GM21786 (cell line): ENCODE data around the gene NOSIP.

Experiments
- ATAC-seq: cut with Tn5 transposase; IDR thresholded peaks from one replicate; pipeline ENCODE4 v1.9.1; 2021; ENCODE audit not compliant: unreplicated experiment

NOSIP gene

DNA sequence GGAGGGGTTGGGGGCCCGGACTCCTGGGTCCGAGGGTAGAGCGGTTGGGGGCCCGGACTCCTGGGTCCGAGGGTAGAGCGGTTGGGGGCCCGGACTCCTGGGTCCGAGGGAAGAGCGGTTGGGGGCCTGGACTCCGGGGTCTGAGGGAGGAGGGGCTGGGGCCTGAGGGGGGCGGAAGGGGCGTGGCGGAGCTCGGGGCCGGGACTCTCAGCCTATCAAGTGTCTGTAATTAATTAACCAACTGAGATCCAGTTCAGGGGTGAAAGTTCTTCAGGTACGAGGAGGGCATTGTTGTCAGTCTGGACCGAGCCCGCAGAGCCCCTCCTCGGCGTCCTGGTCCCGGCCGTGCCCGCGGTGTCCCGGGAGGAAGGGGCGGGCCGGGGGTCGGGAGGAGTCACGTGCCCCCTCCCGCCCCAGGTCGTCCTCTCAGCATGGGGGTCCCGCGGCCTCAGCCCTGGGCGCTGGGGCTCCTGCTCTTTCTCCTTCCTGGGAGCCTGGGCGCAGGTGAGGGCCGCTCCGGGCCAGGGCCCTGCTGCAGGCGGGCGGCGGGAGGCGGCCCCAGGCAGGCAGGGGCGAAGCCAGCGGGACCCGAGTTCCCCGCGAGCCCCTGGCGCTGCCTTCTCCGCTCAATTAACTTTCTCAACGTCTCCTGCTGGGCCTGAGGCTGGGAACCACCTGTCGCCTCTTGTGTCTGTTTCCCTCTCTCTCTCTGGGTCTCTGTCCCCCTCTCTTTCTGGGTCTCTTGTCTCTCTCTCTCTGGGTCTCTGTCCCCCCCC lies 67.2 kb downstream of the NOSIP start:
- ATAC-seq = no peak

- ATAC-seq = no peak
These were observed 72.4 kb downstream of the NOSIP start for GRCh38 chr19:49507803-49508494.

GRCh38 chr19:49506575-49507105 lies 73.7 kb downstream of the NOSIP start:
- no peak for ATAC-seq
